ENCODE results near the gene CACNA1C.

GRCh38 chr12:2409656-2410265 is 357.0 kb downstream of the CACNA1C start:
- TF ChIP-seq CTCF (IDR thresholded peaks at IDR 0.05) (no peak), POLR2A (IDR thresholded peaks at IDR 0.05) (no peak), EP300 (IDR thresholded peaks at IDR 0.05) (no peak)
